Measurements from ENCODE around the gene SCGB1D4. TPM values are rescaled to one million over a fixed set of nuclear protein-coding genes. Genes with fewer than 3 reads are reported as not detected.

Gene SCGB1D4
- total RNA-seq, 1 experiment from 2014 or later, result not detected

- intact Hi-C loops (cut with micrococcal nuclease), result no loop called here
- Histone ChIP-seq H3K9ac (ENCODE audit: low read length) (no peak overlapping the region), H3K27me3 (ENCODE audit: insufficient read depth, low read length) (0 out of 2 replicates have a peak, but pooled peaks cover 6% of the 10 kb centered on the region), H3K4me1 (ENCODE audit: control insufficient read depth in 1 of 2, insufficient read depth in 2 of 2, low read length in 2 of 2) (peaks cover 0 to 5% of the 10 kb centered on the region in 2 experiments; a peak in 1 of 4 replicates), H3K4me2 (ENCODE audit: low read length) (no peak overlapping the region), H3K27ac (ENCODE audit: low read depth, low read length) (no peak overlapping the region), H4K20me1 (ENCODE audit: insufficient read depth) (no peaks in the 10 kb centered on the region), H3K9me3 (ENCODE audit: control insufficient read depth in 1 of 2, insufficient read depth in 1 of 2, low read depth in 1 of 2, low read length in 2 of 2) (no peaks in the 10 kb centered on the region), H3K36me3 (ENCODE audit: control insufficient read depth in 1 of 2, insufficient read depth in 2 of 2, low read length in 2 of 2) (no peaks in the 10 kb centered on the region), H3K4me3 (replicated peaks in 1 of 2; ENCODE audit: low read depth in 1 of 2, low read length in 2 of 2) (no peak overlapping the region), H3K9me2 (ENCODE audit: insufficient read depth) (no peaks in the 10 kb centered on the region), H2AFZ (ENCODE audit: low read depth, low read length, poor library complexity, severe bottlenecking) (no peak overlapping the region), H3K79me2 (ENCODE audit: insufficient read depth, low read length) (no peaks in the 10 kb centered on the region)
- TF ChIP-seq ZNF274 (IDR thresholded peaks at IDR 0.05; ENCODE audit: low read depth, low read length) (no peak), ATF3 (IDR thresholded peaks at IDR 0.05) (no peak), MAX (IDR thresholded peaks at IDR 0.05) (no peak), POLR2A (IDR thresholded peaks at IDR 0.05; ENCODE audit: borderline replicate concordance, extremely low read depth, insufficient read depth, insufficient read length) (no peak), SIN3A (IDR thresholded peaks at IDR 0.05; ENCODE audit: low read depth) (no peak), FOSL1 (IDR thresholded peaks at IDR 0.05; ENCODE audit: low read depth) (no peak), SP1 (IDR thresholded peaks at IDR 0.05; ENCODE audit: low read depth) (no peak), JUND (IDR thresholded peaks at IDR 0.05) (no peak), RAD21 (IDR thresholded peaks at IDR 0.05; ENCODE audit: low read depth) (no peak), CBX3 (IDR thresholded peaks at IDR 0.05; ENCODE audit: low read depth) (no peak), ZFX (IDR thresholded peaks at IDR 0.05) (no peak)
- ChIA-PET RAD21 (ENCODE audit: low non-redundant PET in 1 of 2, low total read pairs in 2 of 2, uncharacterized antibody in 2 of 2, unreplicated experiment in 2 of 2) (no interaction called here), CTCF (no interaction called here), POLR2A (no interaction called here)
- DNase-seq (ENCODE audit: low read depth, low spot score) (no peak), ATAC-seq (no peak)
- BruUV-seq (replicated peaks), result no TSS peak
Measured at GRCh38 chr11:62267050-62267449, 31.8 kb downstream of the SCGB1D4 start.

GRCh38 chr11:62266558-62266957 lies 32.3 kb downstream of the SCGB1D4 start:
- no TSS peak for BruUV-seq (replicated peaks)
- intact Hi-C loops (cut with micrococcal nuclease), result no loop called here
- H3K36me3 ChIP-seq (ENCODE audit: control insufficient read depth in 1 of 2, insufficient read depth in 2 of 2, low read length in 2 of 2), result no peaks in the 10 kb centered on the region
- DNase-seq (ENCODE audit: low read depth, low spot score) (no peak), ATAC-seq (no peak)
- TF ChIP-seq FOSL1 (IDR thresholded peaks at IDR 0.05; ENCODE audit: low read depth), result peak; percentile 37
- TF ChIP-seq JUND (IDR thresholded peaks at IDR 0.05), result peak; percentile 50
- TF ChIP-seq ATF3 (IDR thresholded peaks at IDR 0.05), result no peak
- H3K4me3 ChIP-seq (replicated peaks in 1 of 2; ENCODE audit: low read depth in 1 of 2, low read length in 2 of 2), result no peak overlapping the region
- H3K9me3 ChIP-seq (ENCODE audit: control insufficient read depth in 1 of 2, insufficient read depth in 1 of 2, low read depth in 1 of 2, low read length in 2 of 2), result no peaks in the 10 kb centered on the region
- H3K27ac ChIP-seq (ENCODE audit: low read depth, low read length), result no peak overlapping the region
- ChIA-PET CTCF (no interaction called here), RAD21 (ENCODE audit: low non-redundant PET in 1 of 2, low total read pairs in 2 of 2, uncharacterized antibody in 2 of 2, unreplicated experiment in 2 of 2) (no interaction called here), POLR2A (no interaction called here)
- H3K9ac ChIP-seq (ENCODE audit: low read length), result no peak overlapping the region
- H4K20me1 ChIP-seq (ENCODE audit: insufficient read depth), result no peaks in the 10 kb centered on the region
- no peaks in the 10 kb centered on the region for H3K79me2 ChIP-seq (ENCODE audit: insufficient read depth, low read length)
- H3K4me1 ChIP-seq (ENCODE audit: control insufficient read depth in 1 of 2, insufficient read depth in 2 of 2, low read length in 2 of 2), result peaks cover 0 to 5% of the 10 kb centered on the region in 2 experiments; a peak in 1 of 4 replicates
- H3K4me2 ChIP-seq (ENCODE audit: low read length), result no peak overlapping the region
- no peaks in the 10 kb centered on the region for H3K9me2 ChIP-seq (ENCODE audit: insufficient read depth)
- no peak overlapping the region for H2AFZ ChIP-seq (ENCODE audit: low read depth, low read length, poor library complexity, severe bottlenecking)
- H3K27me3 ChIP-seq (ENCODE audit: insufficient read depth, low read length), result 0 out of 2 replicates have a peak, but pooled peaks cover 6% of the 10 kb centered on the region

All from HCT116 (cell line).